C1 segment of cervical spinal cord (tissue), 14 donors: ENCODE results near the gene CLDN12.
A peak's percentile ranks its signal among the peaks of the same experiment; 100 is the strongest.

Source experiments
- DNase-seq, 14 donors: peaks; one replicate each; lab custom pipeline; 2025; lab: John Stamatoyannopoulos, UW

The CLDN12 gene

GRCh38 chr7:90403174-90404113, at the start of gene CLDN12:
TSS of gene CLDN12 (plus strand) at chr7:90403461. CDS start at chr7:90412677, 9,216 bp downstream.
- DNase-seq = peak; percentile 23 to 94 (median 68)

DNA sequence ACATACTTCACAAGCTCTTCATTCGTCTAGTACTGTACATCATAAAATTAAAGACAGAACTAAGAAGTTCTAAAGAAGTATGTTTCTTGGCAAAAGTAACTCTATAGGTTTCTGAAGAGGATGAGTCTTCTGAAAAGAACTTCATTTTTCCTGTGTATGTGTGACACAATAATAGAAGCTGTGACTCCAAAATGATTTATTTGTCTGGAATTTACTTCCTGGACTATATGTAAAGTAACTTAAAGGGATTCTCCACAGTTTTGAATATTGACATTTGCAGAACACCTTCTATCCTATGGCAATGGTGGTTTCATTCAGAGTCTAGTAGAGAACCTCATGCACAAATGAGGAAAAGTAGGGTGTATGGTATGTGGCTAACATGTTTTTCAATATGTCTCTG, 19.8 kb upstream of the CLDN12 start:
- no peak for DNase-seq

GRCh38 chr7:90383861-90384260, 19.4 kb upstream of the CLDN12 start:
- DNase-seq = no peak

GRCh38 chr7:90384433-90384832, 18.8 kb upstream of the CLDN12 start:
- no peak for DNase-seq

GRCh38 chr7:90387470-90388240, 15.6 kb upstream of the CLDN12 start:
- no peak for DNase-seq

DNA sequence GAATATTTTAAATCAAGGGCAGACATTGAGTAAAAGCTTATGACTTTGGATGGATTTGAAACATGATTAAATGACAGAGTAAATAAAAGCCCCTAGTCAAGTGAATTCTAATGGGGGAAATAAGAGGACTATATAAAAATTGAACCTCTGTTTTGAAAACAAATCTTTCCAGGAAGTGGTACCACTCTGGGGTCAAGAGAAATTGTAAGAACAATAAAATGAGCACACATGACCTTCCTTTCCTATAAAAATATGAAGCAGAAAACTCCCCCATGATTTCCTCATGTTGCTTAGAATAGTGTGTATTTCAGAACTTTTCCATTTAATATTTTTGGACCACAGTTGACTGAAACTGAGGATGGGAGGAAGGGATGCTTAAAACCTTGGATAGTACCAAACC, 12.3 kb upstream of the CLDN12 start:
- no peak for DNase-seq

GRCh38 chr7:90391488-90391887, 11.8 kb upstream of the CLDN12 start:
- no peak for DNase-seq

DNA sequence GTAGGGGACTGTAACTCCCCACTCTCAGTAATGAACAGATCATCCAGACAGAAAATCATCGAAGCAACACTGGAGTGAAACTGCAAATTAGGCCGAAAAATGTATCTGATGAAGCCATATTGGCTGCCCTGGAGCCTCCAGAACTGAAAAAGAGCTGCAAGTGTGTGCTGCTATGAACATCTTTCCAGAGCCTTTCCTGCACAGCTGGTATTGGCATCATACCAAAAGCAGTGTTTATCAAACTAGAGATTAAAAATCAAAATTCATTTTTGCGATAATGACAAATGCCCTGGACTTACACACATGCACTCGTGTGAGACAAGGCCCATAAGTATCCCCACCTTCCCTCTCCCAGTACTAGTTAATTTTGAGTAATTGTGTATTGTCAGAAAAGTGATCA, 6.8 kb upstream of the CLDN12 start:
- no peak for DNase-seq

DNA sequence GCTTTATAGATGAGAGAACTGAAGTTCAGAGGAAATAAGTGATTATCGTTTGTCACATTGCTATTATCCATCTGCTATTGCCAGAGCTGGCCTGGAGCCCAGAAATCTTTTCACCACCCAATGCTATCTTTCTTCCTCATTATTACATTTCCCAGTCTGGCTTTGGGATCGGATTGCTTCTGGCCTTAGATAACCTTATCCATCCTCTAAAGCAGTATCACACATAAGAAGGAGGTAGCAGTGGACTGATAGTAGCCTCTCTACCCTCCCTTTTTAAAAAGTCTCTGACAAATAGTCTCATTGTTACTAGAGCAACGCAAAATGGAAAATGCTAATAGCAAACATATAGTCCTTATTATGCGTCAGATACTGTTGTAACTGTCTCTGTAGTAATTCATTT, 1.3 kb upstream of the CLDN12 start:
- no peak for DNase-seq

- no peak for DNase-seq
Measured at GRCh38 chr7:90402785-90403173, 482 bp upstream of the CLDN12 start.

- no peak for DNase-seq
Measured at GRCh38 chr7:90404777-90405176, 1.5 kb downstream of the CLDN12 start.

- DNase-seq = peak in 1 of 14 donors; percentile 12
Measured at GRCh38 chr7:90407484-90407821, 4.2 kb downstream of the CLDN12 start.

DNA sequence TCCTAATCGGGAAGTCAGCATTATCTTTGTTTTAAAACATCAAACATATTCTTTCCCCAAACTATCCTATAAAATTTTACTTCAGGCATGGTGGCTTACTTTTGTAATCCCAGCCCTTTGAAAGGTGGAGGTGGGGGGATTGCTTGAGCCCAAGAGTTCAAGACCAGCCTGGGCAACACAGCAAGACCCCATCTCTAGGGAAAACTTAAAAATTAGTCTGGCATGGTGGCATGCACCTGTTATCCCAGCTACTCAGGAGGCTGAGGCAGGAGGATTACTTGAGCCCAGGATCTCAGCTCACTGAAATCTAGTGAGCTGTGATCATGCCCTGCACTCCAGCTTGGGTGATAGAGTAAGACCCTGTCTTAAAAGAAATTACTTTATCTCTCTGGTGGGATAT, 4.9 kb downstream of the CLDN12 start:
- no peak for DNase-seq

GRCh38 chr7:90409667-90410066, 6.4 kb downstream of the CLDN12 start:
- DNase-seq = no peak

DNA sequence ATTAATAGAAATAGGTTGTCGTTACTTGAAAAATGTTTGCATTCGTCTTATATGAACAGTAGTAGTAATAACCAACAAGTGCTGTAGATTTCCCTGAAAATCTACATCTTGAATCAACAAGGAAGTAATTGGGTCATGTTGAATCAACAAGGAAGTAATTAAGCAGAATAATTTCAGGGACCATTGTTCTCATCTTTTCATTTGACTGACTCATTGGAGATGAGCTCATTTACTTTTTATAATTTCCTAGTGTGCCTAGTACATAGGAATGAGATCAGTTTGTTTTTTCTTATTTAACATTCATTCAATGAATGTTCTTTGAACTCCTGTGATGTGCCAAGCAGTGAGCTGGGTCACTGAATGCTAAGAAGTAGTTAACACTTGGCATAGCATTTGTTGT, 8.2 kb downstream of the CLDN12 start:
- DNase-seq = no peak

GRCh38 chr7:90412458-90413184, 9.4 kb downstream of the CLDN12 start:
- no peak for DNase-seq

GRCh38 chr7:90413185-90413528, 9.9 kb downstream of the CLDN12 start:
- no peak for DNase-seq

- no peak for DNase-seq
Measured at GRCh38 chr7:90421651-90422050, 18.4 kb downstream of the CLDN12 start.

GRCh38 chr7:90424720-90425119, 21.5 kb downstream of the CLDN12 start:
- DNase-seq = no peak

GRCh38 chr7:90425376-90425775, 22.1 kb downstream of the CLDN12 start:
- DNase-seq = no peak

DNA sequence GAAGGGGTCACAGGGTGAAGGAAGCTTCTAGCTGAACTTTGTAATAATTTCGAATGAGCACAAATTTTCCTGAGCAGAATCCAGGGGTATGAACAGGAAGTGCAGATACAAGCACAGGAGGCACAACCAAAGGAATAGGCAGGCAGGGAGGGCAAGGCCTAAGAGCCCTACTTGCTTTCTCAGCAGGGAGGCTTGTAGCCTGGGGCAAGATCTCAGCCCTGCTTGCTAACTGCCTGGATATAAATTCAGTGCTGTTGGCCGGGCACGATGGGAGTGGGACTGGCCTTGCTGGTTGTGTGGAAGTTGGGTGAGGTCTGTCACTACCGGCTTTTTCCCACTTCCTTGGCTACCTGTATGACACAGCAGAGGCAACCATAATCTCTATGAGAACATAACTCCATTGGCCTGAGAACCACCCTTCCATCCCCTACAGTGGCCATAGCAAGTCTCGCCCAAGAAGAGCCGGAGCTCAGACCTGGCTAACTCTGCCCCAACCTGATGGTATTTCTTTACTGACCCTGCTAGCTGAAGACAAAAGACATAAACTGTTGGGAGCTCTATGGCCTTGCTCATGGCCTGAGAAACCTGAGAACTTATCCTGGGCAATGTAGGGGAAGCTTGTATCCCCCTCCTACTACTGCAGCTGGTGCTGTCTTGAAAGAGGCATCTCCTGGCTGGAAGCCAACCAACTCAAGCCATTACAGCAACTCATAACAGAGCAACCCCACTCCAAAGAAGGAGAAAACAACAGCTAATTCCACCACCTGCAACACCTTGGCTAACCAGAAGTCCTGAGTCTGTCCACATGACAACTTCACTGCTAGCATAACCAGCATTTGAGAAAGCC, 27.6 kb downstream of the CLDN12 start:
- no peak for DNase-seq
